ENCODE data around the gene TNFRSF8.

Gene TNFRSF8

GRCh38 chr1:12078575-12078937 is 15.5 kb downstream of the TNFRSF8 start:
- H3K4me1 ChIP-seq (ENCODE audit: control insufficient read depth in 1 of 2, insufficient read depth in 1 of 2, low read depth in 1 of 2, low read length in 1 of 2) = no peaks in the 10 kb centered on the region
- no peak for TF ChIP-seq CTCF (IDR thresholded peaks at IDR 0.05)
- no peak overlapping the region for H3K27ac ChIP-seq
- no peaks in the 10 kb centered on the region for H3K9me3 ChIP-seq
- H3K27me3 ChIP-seq = no peaks in the 10 kb centered on the region
- no peaks in the 10 kb centered on the region for H3K36me3 ChIP-seq
- no peak overlapping the region for H3K4me3 ChIP-seq (ENCODE audit: low read depth in 1 of 2, low read length in 1 of 2)

GRCh38 chr1:12078938-12079861 is 16.1 kb downstream of the TNFRSF8 start:
- H3K27ac ChIP-seq = no peak overlapping the region
- H3K9me3 ChIP-seq = no peaks in the 10 kb centered on the region
- no peak overlapping the region for H3K4me3 ChIP-seq (ENCODE audit: low read depth in 1 of 2, low read length in 1 of 2)
- H3K27me3 ChIP-seq = no peaks in the 10 kb centered on the region
- no peaks in the 10 kb centered on the region for H3K4me1 ChIP-seq (ENCODE audit: control insufficient read depth in 1 of 2, insufficient read depth in 1 of 2, low read depth in 1 of 2, low read length in 1 of 2)
- no peaks in the 10 kb centered on the region for H3K36me3 ChIP-seq
- no peak for TF ChIP-seq CTCF (IDR thresholded peaks at IDR 0.05)

- Histone ChIP-seq H3K9me3 (no peaks in the 10 kb centered on the region), H3K4me3 (ENCODE audit: low read depth in 1 of 2, low read length in 1 of 2) (no peak overlapping the region), H3K4me1 (ENCODE audit: control insufficient read depth in 1 of 2, insufficient read depth in 1 of 2, low read depth in 1 of 2, low read length in 1 of 2) (no peaks in the 10 kb centered on the region), H3K27me3 (no peaks in the 10 kb centered on the region), H3K36me3 (no peaks in the 10 kb centered on the region), H3K27ac (no peak overlapping the region)
- no peak for TF ChIP-seq CTCF (IDR thresholded peaks at IDR 0.05)
Measured at GRCh38 chr1:12080156-12080555, 17.1 kb downstream of the TNFRSF8 start.

- no peaks in the 10 kb centered on the region for H3K4me1 ChIP-seq (ENCODE audit: control insufficient read depth in 1 of 2, insufficient read depth in 1 of 2, low read depth in 1 of 2, low read length in 1 of 2)
- H3K9me3 ChIP-seq = no peaks in the 10 kb centered on the region
- no peak overlapping the region for H3K4me3 ChIP-seq (ENCODE audit: low read depth in 1 of 2, low read length in 1 of 2)
- H3K36me3 ChIP-seq = no peaks in the 10 kb centered on the region
- H3K27me3 ChIP-seq = no peaks in the 10 kb centered on the region
- no peak for TF ChIP-seq CTCF (IDR thresholded peaks at IDR 0.05)
- H3K27ac ChIP-seq = no peak overlapping the region
Measured at GRCh38 chr1:12080773-12081556, 17.9 kb downstream of the TNFRSF8 start.

- Histone ChIP-seq H3K27me3 (no peaks in the 10 kb centered on the region), H3K9me3 (no peaks in the 10 kb centered on the region), H3K36me3 (no peaks in the 10 kb centered on the region), H3K4me3 (ENCODE audit: low read depth in 1 of 2, low read length in 1 of 2) (no peak overlapping the region), H3K27ac (peak overlapping the region; percentile 25), H3K4me1 (ENCODE audit: control insufficient read depth in 1 of 2, insufficient read depth in 1 of 2, low read depth in 1 of 2, low read length in 1 of 2) (no peaks in the 10 kb centered on the region)
- TF ChIP-seq CTCF (IDR thresholded peaks at IDR 0.05) = no peak
Measured at GRCh38 chr1:12081648-12082396, 18.7 kb downstream of the TNFRSF8 start.
